ENCODE data around the gene GKN2. TPM values are rescaled to one million over a fixed set of nuclear protein-coding genes. Genes with fewer than 3 reads are reported as not detected.
A peak's percentile ranks its signal among the peaks of the same experiment; 100 is the strongest.

The GKN2 gene
- total RNA-seq, 1 experiment from 2014 or later = not detected

DNA sequence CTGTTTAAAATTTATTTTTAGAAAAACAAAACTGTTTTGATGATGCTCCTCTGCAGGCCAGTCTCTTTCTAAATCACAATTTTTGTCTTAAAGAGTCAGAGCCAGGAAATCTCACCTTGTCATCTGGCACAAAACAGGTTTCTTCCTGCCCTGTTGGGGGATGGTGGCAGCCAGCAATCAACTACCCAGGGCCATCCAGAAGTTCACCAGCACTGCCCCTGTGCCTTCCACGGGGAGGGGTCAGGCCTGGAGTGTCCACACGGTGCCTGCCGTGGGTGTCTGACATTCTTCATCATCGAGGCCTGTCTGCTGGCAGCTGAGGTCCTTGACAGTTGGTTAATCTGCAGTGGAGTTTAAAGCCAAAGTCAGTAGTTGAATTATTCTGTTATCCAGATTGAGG lies 41.4 kb downstream of the GKN2 start (continued):
- TF ChIP-seq, protein P1, sequence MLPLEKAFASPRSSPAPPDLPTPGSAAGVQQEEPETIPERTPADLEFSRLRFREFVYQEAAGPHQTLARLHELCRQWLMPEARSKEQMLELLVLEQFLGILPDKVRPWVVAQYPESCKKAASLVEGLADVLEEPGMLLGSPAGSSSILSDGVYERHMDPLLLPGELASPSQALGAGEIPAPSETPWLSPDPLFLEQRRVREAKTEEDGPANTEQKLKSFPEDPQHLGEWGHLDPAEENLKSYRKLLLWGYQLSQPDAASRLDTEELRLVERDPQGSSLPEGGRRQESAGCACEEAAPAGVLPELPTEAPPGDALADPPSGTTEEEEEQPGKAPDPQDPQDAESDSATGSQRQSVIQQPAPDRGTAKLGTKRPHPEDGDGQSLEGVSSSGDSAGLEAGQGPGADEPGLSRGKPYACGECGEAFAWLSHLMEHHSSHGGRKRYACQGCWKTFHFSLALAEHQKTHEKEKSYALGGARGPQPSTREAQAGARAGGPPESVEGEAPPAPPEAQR (CRISPR knock-in tag; IDR thresholded peaks at IDR 0.05) = no peak
- TF ChIP-seq, protein P2, sequence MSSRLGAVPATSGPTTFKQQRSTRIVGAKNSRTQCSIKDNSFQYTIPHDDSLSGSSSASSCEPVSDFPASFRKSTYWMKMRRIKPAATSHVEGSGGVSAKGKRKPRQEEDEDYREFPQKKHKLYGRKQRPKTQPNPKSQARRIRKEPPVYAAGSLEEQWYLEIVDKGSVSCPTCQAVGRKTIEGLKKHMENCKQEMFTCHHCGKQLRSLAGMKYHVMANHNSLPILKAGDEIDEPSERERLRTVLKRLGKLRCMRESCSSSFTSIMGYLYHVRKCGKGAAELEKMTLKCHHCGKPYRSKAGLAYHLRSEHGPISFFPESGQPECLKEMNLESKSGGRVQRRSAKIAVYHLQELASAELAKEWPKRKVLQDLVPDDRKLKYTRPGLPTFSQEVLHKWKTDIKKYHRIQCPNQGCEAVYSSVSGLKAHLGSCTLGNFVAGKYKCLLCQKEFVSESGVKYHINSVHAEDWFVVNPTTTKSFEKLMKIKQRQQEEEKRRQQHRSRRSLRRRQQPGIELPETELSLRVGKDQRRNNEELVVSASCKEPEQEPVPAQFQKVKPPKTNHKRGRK (CRISPR knock-in tag; IDR thresholded peaks at IDR 0.05; ENCODE audit: borderline replicate concordance) = no peak
- TF ChIP-seq ESRRA (CRISPR knock-in tag; IDR thresholded peaks at IDR 0.05; ENCODE audit: borderline replicate concordance) = no peak
- TF ChIP-seq ETV6 (CRISPR knock-in tag; IDR thresholded peaks at IDR 0.05) = no peak
- no peak for TF ChIP-seq TCF7 (CRISPR knock-in tag; IDR thresholded peaks at IDR 0.05; ENCODE audit: low read depth)

DNA sequence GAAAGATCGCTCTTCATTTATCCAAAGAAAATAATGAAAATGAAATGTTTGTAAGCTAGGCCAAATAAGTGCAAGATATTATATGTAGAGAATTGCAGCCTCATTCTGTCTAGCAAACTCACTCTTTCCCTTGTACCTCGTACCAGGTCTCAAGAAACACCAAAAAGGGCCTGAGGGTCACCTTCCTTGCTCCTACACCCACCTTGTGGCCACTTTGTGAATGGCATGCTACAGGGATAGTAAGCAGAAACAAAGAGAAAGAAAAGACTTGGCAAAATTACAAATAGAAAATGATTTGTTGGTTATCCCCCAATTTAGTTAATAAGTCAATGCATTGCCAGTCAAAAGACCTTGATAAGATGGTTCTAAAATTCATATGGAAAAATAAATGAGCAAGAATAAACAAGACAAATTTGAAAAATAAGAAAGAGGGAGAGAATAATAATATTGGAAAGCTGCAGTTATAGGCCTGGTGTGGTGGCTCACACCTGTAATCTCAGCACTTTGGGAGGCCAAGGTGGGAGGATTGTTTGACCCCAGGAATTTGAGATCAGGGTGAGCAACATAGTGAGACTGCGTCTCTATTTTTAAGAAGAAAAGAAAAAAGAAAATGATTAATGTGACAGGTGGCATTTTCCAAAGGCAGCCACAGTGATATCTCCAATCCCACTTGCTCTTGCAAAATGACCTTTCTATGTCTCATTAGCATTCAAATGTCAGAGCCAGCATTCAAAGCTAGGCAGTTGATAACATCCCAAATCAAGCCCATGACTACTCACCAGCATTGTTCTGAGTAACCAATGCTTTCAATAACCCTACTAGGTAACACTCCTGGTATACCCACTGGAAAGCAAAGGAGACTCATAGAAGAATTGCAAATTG lies 42.7 kb downstream of the GKN2 start:
- H3K9me3 Mint-ChIP-seq = peaks cover 7% of the 10 kb centered on the region; the same call in 1 of the 2 replicates
- peak; percentile 63 for ATAC-seq
- peak overlapping the region; percentile 85 for H3K27ac Mint-ChIP-seq

DNA sequence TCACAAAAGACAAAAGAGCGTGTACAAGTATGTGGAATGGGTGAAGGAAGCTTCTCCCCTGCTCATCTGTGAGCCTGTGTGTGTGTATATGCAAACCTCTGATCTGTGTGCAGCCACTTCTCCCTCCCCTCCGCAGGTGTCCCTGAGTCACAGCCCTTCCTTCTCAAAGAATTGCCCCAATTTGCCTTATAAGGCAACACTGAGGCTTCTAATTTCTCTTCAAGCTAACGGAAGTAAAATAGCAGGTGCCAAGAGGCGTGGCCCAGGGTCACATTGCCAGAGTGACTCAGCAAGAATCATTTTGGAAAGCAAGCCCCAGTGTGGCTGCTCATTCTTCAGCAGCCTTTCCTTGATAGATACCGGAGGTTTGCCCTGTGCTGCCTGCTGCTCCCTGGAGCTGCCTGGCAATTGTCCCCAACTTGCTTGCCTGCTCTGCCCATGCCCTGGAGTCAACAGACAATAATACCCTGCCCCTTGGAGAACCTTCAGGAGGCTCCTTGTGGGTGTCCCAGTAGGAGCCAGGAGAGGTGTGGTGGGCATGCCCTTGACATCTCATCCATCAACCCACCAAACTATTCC lies 44.2 kb downstream of the GKN2 start:
- H3K4me3 Mint-ChIP-seq = no peak overlapping the region
- ATAC-seq (peak; percentile 76), DNase-seq (ENCODE audit: low spot score) (peak; percentile 40)
- peaks cover 27% of the 10 kb centered on the region for H3K4me1 Mint-ChIP-seq
- H3K36me3 Mint-ChIP-seq = no peaks in the 10 kb centered on the region
- CTCF ChIA-PET = interaction anchor here (0.7 to 2.8 kb wide), 10 partner anchors 13 to 445 kb away, joined by 3 to 15 read pairs (median 5); partner anchors contain the start of gene PROKR1
- H3K27ac Mint-ChIP-seq = no peak overlapping the region; the same call in 1 of the 2 replicates
- H3K9me3 Mint-ChIP-seq = peaks cover 11% of the 10 kb centered on the region; the same call in 1 of the 2 replicates
- POLR2A ChIA-PET = no interaction called here
- no peaks in the 10 kb centered on the region for H3K27me3 Mint-ChIP-seq (ENCODE audit: low read depth)
- TF ChIP-seq, protein P3, sequence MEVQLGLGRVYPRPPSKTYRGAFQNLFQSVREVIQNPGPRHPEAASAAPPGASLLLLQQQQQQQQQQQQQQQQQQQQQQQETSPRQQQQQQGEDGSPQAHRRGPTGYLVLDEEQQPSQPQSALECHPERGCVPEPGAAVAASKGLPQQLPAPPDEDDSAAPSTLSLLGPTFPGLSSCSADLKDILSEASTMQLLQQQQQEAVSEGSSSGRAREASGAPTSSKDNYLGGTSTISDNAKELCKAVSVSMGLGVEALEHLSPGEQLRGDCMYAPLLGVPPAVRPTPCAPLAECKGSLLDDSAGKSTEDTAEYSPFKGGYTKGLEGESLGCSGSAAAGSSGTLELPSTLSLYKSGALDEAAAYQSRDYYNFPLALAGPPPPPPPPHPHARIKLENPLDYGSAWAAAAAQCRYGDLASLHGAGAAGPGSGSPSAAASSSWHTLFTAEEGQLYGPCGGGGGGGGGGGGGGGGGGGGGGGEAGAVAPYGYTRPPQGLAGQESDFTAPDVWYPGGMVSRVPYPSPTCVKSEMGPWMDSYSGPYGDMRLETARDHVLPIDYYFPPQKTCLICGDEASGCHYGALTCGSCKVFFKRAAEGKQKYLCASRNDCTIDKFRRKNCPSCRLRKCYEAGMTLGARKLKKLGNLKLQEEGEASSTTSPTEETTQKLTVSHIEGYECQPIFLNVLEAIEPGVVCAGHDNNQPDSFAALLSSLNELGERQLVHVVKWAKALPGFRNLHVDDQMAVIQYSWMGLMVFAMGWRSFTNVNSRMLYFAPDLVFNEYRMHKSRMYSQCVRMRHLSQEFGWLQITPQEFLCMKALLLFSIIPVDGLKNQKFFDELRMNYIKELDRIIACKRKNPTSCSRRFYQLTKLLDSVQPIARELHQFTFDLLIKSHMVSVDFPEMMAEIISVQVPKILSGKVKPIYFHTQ (CRISPR knock-in tag; IDR thresholded peaks at IDR 0.05) = no peak
- TF ChIP-seq ESRRA (CRISPR knock-in tag; IDR thresholded peaks at IDR 0.05; ENCODE audit: borderline replicate concordance) = no peak
- peak; percentile 94 for TF ChIP-seq NFE2L1 (CRISPR knock-in tag; IDR thresholded peaks at IDR 0.05)

More for the DNA sequence above, 42.7 kb downstream of the GKN2 start:
- no peaks in the 10 kb centered on the region for H3K27me3 Mint-ChIP-seq (ENCODE audit: low read depth)
- H3K4me3 Mint-ChIP-seq = no peak overlapping the region
- peak; percentile 80 for DNase-seq (ENCODE audit: low spot score)
- H3K4me1 Mint-ChIP-seq = peaks cover 27% of the 10 kb centered on the region
- no peak for TF ChIP-seq KAT7 (CRISPR knock-in tag; IDR thresholded peaks at IDR 0.05; ENCODE audit: borderline replicate concordance)
- TF ChIP-seq, protein P4, sequence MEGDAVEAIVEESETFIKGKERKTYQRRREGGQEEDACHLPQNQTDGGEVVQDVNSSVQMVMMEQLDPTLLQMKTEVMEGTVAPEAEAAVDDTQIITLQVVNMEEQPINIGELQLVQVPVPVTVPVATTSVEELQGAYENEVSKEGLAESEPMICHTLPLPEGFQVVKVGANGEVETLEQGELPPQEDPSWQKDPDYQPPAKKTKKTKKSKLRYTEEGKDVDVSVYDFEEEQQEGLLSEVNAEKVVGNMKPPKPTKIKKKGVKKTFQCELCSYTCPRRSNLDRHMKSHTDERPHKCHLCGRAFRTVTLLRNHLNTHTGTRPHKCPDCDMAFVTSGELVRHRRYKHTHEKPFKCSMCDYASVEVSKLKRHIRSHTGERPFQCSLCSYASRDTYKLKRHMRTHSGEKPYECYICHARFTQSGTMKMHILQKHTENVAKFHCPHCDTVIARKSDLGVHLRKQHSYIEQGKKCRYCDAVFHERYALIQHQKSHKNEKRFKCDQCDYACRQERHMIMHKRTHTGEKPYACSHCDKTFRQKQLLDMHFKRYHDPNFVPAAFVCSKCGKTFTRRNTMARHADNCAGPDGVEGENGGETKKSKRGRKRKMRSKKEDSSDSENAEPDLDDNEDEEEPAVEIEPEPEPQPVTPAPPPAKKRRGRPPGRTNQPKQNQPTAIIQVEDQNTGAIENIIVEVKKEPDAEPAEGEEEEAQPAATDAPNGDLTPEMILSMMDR (IDR thresholded peaks at IDR 0.05) = peak; percentile 90
- no peak for TF ChIP-seq CREB1 (CRISPR knock-in tag; IDR thresholded peaks at IDR 0.05)
- 0 out of 2 replicates have a peak, but pooled peaks have one; percentile 1 for TF ChIP-seq HMGA2 (CRISPR knock-in tag; IDR thresholded peaks at IDR 0.05)
- TF ChIP-seq, protein P5, sequence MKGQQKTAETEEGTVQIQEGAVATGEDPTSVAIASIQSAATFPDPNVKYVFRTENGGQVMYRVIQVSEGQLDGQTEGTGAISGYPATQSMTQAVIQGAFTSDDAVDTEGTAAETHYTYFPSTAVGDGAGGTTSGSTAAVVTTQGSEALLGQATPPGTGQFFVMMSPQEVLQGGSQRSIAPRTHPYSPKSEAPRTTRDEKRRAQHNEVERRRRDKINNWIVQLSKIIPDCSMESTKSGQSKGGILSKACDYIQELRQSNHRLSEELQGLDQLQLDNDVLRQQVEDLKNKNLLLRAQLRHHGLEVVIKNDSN (CRISPR knock-in tag; IDR thresholded peaks at IDR 0.05) = no peak
- CTCF ChIA-PET = interaction anchor here (0.8 to 1.3 kb wide), 4 partner anchors 9 to 187 kb away, joined by 3 to 10 read pairs (median 4); no protein-coding TSS in a partner anchor
- POLR2A ChIA-PET = no interaction called here
- H3K36me3 Mint-ChIP-seq = no peaks in the 10 kb centered on the region

Data from WTC11 (cell line).